Body of pancreas (tissue), 4 donors: ENCODE results near the gene ZFAND3. TPM values are rescaled to one million over a fixed set of nuclear protein-coding genes. Genes with fewer than 3 reads are reported as not detected.

Experiments
- ATAC-seq: fragments of 150-250 bp; one replicate; pipeline ENCODE4 v1.9.1; 2016
- DNase-seq, 4 donors: peaks; one replicate each; pipeline ENCODE4 v3.0.0-alpha.2; 2019
- H3K27ac ChIP-seq, 4 donors: fragments of 200-600 bp; sonication (generic); 1 replicate in 3 of 4; 2 replicates in 1 of 4; pipeline versions ENCODE4 v1.5.1 to v1.6.1; 2016 to 2019; ENCODE audit warnings: mild to moderate bottlenecking in 1 of 4, mixed read lengths in 1 of 4, moderate library complexity in 1 of 4
- H3K27me3 ChIP-seq, 2 donors: fragments of 200-600 bp; sonication (generic); one replicate each; pipeline ENCODE4 v1.6.0; 2016; ENCODE audit warnings: mild to moderate bottlenecking in 1 of 2
- H3K36me3 ChIP-seq, 2 donors: fragments of 200-600 bp; sonication (generic); replicated peaks in 1 of 2; 2 replicates each; pipeline ENCODE4 v1.5.1; 2016; ENCODE audit warnings: low read depth in 2 of 2; ENCODE audit not compliant: insufficient read depth in 1 of 2
- H3K4me1 ChIP-seq: fragments of 200-600 bp; sonication (generic); one replicate; pipeline ENCODE4 v1.6.0; 2016
- H3K4me3 ChIP-seq, 2 donors: fragments of 200-600 bp; sonication (generic); 1 replicate in 1 of 2; 2 replicates in 1 of 2; pipeline ENCODE4 v1.5.1; 2016 to 2019
- H3K9me3 ChIP-seq, 3 donors: fragments of 200-600 bp; sonication (generic); 1 replicate in 2 of 3; 2 replicates in 1 of 3; pipeline ENCODE4 v1.5.1; 2016
- CTCF ChIP-seq, 7 experiments: fragments of 450-650 bp in 4 of 7; fragments of 200-600 bp in 3 of 7; sonication (generic) in 3 of 7; IDR thresholded peaks; one replicate each; pipeline ENCODE4 v1.5.1; 2016 to 2019; ENCODE audit warnings: antibody characterized with exemption in 7 of 7
- POLR2A ChIP-seq, 3 donors: fragments of 450-650 bp; IDR thresholded peaks; one replicate each; pipeline ENCODE4 v1.6.1; 2016; ENCODE audit warnings: antibody characterized with exemption in 3 of 3, mild to moderate bottlenecking in 2 of 3
- WGBS, 2 donors: methylation state at CpG; one replicate each; pipeline ENCODE4 v1.1.5; 2017; 5-methylcytosine and 5-hydroxymethylcytosine counted together
- intact Hi-C: fragments of 100-400 bp; cut with DNase I; formaldehyde crosslinking; loops from one replicate; pipeline ENCODE4 v1.15.1; 2023
- total RNA-seq, 2 donors: library from RNA; depleted of rRNA; stranded (reverse); fragments of >200 nt; gene quantifications; one replicate each; pipeline ENCODE4 v1.1.0, GENCODE V29; 2016

The ZFAND3 gene
- total RNA-seq, 2 donors from 2014 or later: 20.8 to 27.0 TPM

GRCh38 chr6:38024908-38025307 lies 205.4 kb downstream of the ZFAND3 start:
- no peaks in the 10 kb centered on the region for H3K27me3 ChIP-seq
- peaks cover 18% of the 10 kb centered on the region for H3K4me1 ChIP-seq
- TF ChIP-seq POLR2A (IDR thresholded peaks at IDR 0.05) (no peak), CTCF (IDR thresholded peaks at IDR 0.05) (no peak)
- no peaks in the 10 kb centered on the region for H3K9me3 ChIP-seq
- DNase-seq (no peak), ATAC-seq (no peak)
- intact Hi-C loops: no loop called here
- no peak overlapping the region for H3K4me3 ChIP-seq
- no peak overlapping the region for H3K27ac ChIP-seq
- H3K36me3 ChIP-seq: no peaks in the 10 kb centered on the region

GRCh38 chr6:38025451-38025850 lies 205.9 kb downstream of the ZFAND3 start:
- intact Hi-C loops: no loop called here
- no peak overlapping the region for H3K27ac ChIP-seq
- DNase-seq: no peak
- H3K4me1 ChIP-seq: peaks cover 17% of the 10 kb centered on the region
- H3K4me3 ChIP-seq: no peak overlapping the region
- no peaks in the 10 kb centered on the region for H3K36me3 ChIP-seq
- no peak for TF ChIP-seq CTCF (IDR thresholded peaks at IDR 0.05)
- TF ChIP-seq POLR2A (IDR thresholded peaks at IDR 0.05): no peak
- no peaks in the 10 kb centered on the region for H3K27me3 ChIP-seq
- ATAC-seq: no peak
- H3K9me3 ChIP-seq: no peaks in the 10 kb centered on the region

GRCh38 chr6:38027685-38028373 lies 208.3 kb downstream of the ZFAND3 start:
- intact Hi-C loops: no loop called here
- no peak for ATAC-seq

GRCh38 chr6:38030380-38030779 lies 210.9 kb downstream of the ZFAND3 start:
- Histone ChIP-seq H3K4me3 (no peak overlapping the region), H3K27me3 (no peaks in the 10 kb centered on the region), H3K4me1 (peaks cover 5% of the 10 kb centered on the region), H3K36me3 (no peaks in the 10 kb centered on the region), H3K27ac (no peak overlapping the region), H3K9me3 (no peaks in the 10 kb centered on the region)
- intact Hi-C loops: no loop called here
- ATAC-seq (no peak), DNase-seq (no peak)
- TF ChIP-seq POLR2A (IDR thresholded peaks at IDR 0.05) (no peak), CTCF (IDR thresholded peaks at IDR 0.05) (no peak)

More at GRCh38 chr6:38027685-38028373, 208.3 kb downstream of the ZFAND3 start:
- peaks cover 5% of the 10 kb centered on the region for H3K4me1 ChIP-seq
- TF ChIP-seq CTCF (IDR thresholded peaks at IDR 0.05) (no peak), POLR2A (IDR thresholded peaks at IDR 0.05) (no peak)
- no peak for DNase-seq
- no peaks in the 10 kb centered on the region for H3K9me3 ChIP-seq
- no peak overlapping the region for H3K27ac ChIP-seq
- no peaks in the 10 kb centered on the region for H3K27me3 ChIP-seq
- H3K36me3 ChIP-seq: no peaks in the 10 kb centered on the region
- no peak overlapping the region for H3K4me3 ChIP-seq
- WGBS, 2 donors: 57 to 58% methylated on average over 2 of the region's 2 CpGs

- ATAC-seq (no peak), DNase-seq (no peak)
- no peak overlapping the region for H3K4me3 ChIP-seq
- no peaks in the 10 kb centered on the region for H3K36me3 ChIP-seq
- H3K27ac ChIP-seq: no peak overlapping the region
- intact Hi-C loops: no loop called here
- 91 to 97% methylated on average over 1 of the region's 1 CpG for WGBS, 2 donors
- no peaks in the 10 kb centered on the region for H3K27me3 ChIP-seq
- TF ChIP-seq CTCF (IDR thresholded peaks at IDR 0.05): no peak
- TF ChIP-seq POLR2A (IDR thresholded peaks at IDR 0.05): no peak
- no peaks in the 10 kb centered on the region for H3K9me3 ChIP-seq
- peaks cover under 1% of the 10 kb centered on the region for H3K4me1 ChIP-seq
These were observed 213.3 kb downstream of the ZFAND3 start for GRCh38 chr6:38032797-38033196.
